GM19035 (cell line): ENCODE results near the gene NDUFA13.

Source experiments
- ATAC-seq: cut with Tn5 transposase; IDR thresholded peaks from one replicate; pipeline ENCODE4 v1.9.1; 2021; ENCODE audit not compliant: unreplicated experiment

Gene NDUFA13

DNA sequence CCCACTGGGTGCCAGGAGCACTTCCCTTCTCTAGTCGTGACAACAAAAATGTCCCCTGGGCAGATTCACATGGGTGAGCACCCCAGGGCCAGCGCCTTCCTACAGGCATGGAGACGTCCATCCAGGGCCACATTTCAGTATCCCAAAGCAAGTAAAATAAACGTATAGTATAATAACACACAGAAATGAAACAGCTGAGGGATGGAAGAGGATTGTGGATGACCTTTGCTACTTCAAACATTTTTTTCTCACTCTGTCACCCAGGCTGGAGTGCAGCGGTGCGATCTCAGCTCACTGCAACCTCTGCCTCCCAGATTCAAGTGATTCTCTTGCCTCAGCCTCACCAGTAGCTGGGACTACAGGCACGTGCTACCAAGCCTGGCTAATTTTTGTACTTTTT lies 50.3 kb downstream of the NDUFA13 start:
- no peak for ATAC-seq

DNA sequence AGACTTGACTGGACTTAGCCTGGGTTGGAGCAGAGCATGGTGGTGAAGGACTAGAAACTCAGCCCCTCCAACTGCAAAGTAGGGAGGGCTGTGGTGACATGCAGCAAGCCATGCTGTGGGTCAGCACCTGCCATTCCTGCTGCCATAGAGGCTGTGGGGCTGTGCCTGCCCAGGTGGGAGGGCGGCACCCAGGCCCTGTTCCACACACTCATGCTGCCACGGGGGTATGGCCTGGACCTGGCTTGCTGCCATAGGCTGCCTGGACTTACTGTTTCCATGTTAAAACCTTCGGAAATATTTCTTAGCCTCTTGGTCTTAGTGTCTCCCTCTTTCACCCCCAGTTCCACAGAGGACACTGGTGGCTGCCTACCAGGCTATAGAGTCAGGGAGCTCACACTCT lies 51.4 kb downstream of the NDUFA13 start:
- no peak for ATAC-seq

DNA sequence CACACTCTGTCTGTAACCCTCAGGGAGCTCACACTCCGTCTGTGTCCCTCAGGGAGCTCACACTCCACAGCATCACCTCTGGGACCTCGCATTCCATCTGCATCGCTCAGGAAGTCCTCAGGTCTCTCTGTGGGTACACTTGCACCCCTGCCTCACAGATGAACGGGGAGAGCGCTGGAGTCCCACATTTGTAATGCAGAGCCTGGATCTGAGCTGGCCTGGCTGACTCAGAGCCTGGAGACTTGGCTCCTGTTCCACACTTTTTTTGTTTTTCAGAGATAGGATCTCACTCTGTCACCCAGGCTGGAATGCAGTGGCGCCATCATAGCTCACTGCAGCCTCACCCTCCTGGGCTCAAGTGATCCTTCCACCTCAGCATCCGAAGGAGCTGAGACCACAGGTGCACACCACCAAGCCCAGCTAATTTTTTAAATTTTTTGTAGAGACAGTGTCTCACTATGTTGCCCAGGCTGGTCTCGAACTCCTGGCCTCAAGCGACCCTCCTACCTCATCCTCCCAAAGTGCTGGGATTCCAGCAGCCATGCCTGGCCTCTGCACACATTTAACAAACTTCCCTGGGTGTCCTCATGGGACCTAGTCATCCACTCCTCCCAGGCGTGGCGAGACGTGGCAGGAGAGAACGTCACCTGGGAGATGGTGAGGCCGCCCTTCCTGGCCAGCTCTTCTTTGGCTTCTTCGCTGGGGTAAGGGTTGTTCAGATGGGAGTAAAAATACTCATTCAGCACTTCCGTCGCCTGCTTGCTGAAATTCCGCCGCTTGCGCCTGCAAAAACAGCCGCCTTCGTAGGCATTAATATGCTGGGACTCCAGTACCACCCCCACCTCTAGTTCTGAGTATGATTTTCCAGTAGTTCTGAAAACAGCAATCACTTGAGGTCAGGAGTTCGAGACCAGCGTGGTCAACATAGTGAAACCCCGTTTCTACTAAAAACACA lies 53.1 kb downstream of the NDUFA13 start:
- ATAC-seq, result no peak

DNA sequence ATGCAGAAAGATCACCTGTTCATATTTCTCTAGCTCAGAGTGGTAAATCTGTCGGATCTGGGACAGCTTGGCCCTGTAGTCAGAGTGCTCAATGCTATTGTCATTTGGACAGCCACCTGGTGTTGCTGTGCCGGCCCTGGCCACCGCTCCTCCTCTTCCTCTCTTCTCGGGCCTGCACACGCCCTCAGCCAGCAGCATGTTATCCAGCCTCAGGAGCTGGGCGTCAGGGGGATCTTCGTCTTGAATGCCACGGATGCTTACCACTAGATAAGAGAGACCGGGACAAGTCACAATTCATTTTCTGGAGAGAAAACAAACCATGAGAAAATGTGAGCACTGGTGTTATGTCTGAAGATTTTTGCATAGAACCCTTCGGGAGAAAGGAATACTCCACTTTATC lies 54.5 kb downstream of the NDUFA13 start:
- ATAC-seq, result no peak

DNA sequence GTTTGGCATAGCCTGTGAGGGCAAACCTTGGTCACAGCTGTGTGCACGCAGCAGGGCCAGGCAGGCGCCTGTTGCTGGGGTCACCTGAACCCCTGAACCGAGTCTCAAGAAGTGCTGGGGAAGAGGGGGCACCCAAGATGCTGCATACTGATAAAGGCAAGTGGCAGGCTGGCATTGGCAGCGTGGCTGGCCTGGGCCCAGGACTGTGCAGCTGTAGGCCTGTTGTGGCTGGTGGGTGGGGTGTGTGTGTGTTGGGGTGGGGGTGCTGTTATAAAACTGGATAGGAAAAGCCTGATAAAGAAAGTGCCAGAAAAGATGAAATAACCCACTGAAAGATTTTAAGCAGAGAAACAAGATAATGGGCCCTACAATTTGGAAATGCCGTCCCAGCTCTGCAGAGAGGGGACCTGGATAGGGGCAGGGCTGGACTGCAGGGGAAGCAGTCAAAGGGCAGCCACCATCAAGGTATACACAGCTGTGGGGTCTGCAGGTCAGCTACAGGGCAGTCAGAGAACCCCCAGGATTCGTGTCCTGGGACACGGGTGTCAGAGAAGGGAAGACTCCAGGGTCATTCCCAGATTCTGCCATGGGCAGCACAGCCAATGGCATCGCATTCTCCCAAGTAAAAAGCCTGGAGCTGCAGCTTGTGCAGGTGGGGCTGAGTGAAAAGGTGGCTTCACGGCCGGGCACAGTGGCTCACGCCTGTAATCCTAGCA lies 55.2 kb downstream of the NDUFA13 start:
- ATAC-seq, result no peak

DNA sequence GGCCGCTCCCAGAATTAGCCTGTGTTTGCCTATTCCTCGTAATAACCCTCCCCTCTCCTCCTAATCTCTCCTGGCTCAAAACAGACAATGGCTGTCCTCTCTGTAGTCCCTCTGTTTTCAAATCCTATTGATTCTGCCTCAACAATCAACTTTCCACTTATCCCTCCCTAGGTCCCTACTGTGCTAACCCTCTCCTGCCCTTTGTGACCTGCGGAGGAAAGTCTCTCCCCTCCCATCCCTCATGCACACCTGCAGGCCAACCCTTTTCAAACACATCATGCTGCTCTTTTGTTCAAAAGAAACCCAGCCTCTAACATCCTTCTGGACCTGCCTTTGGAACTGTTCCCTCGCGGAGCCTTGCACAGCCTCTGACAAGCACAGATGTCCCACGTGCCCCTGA lies 59.4 kb downstream of the NDUFA13 start:
- no peak for ATAC-seq
